ENCODE measurements around the gene ELAVL3.
"Not testable (repeated sequence)": the region's sequence is repeated elsewhere in the genome, so short reads cannot be mapped to it uniquely, and the experiment has no call there.

Gene ELAVL3

GRCh38 chr19:11478167-11479089 is 2.4 kb downstream of the ELAVL3 start:
- peaks cover 46% of the 10 kb centered on the region for H3K27me3 ChIP-seq (ENCODE audit: control insufficient read depth, insufficient read depth, low read length, poor library complexity, severe bottlenecking)
- H3K4me3 ChIP-seq (ENCODE audit: insufficient read depth, low read depth, low read length), result no peak overlapping the region
- no peak overlapping the region for H3K27ac ChIP-seq (ENCODE audit: insufficient read depth, low read depth, low read length, poor library complexity, severe bottlenecking)
- WGBS, 2 experiments, result 81 to 83% methylated on average over 19 of the region's 19 CpGs
- peaks cover 8% of the 10 kb centered on the region for H3K4me1 ChIP-seq (ENCODE audit: control insufficient read depth, insufficient read depth, low read length)
- no peaks in the 10 kb centered on the region for H3K9me3 ChIP-seq (ENCODE audit: control insufficient read depth, low read length)
- H3K36me3 ChIP-seq (ENCODE audit: control insufficient read depth, insufficient read depth, low read length), result no peaks in the 10 kb centered on the region

GRCh38 chr19:11475861-11476260 is 5.0 kb downstream of the ELAVL3 start:
- peaks cover 23% of the 10 kb centered on the region for H3K27me3 ChIP-seq (ENCODE audit: control insufficient read depth, insufficient read depth, low read length, poor library complexity, severe bottlenecking)
- no peak overlapping the region for H3K4me3 ChIP-seq (ENCODE audit: insufficient read depth, low read depth, low read length)
- peaks cover 3% of the 10 kb centered on the region for H3K4me1 ChIP-seq (ENCODE audit: control insufficient read depth, insufficient read depth, low read length)
- 90 to 92% methylated on average over 8 of the region's 8 CpGs for WGBS, 2 experiments
- no peaks in the 10 kb centered on the region for H3K36me3 ChIP-seq (ENCODE audit: control insufficient read depth, insufficient read depth, low read length)
- H3K27ac ChIP-seq (ENCODE audit: insufficient read depth, low read depth, low read length, poor library complexity, severe bottlenecking), result no peak overlapping the region
- H3K9me3 ChIP-seq (ENCODE audit: control insufficient read depth, low read length), result no peaks in the 10 kb centered on the region

DNA sequence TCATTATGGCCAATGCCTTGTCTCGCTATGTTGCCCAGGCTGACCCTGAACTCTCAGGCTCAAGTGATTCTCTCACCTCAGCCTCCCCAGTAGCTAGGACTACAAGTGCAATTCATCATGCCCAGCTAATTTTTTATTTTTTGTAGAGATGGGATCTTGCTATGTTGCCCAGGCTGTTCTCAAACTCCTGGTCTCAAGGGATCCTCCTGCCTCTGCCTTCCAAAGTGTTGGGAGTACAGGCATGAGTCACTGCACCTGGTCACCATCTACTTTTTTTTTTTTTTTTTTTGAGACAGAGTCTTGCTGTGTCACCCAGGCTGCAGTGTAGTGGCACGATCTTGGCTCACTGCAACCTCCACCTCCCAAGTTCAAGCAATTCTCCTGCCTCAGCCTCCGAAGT is 5.5 kb downstream of the ELAVL3 start:
- H3K36me3 ChIP-seq (ENCODE audit: control insufficient read depth, insufficient read depth, low read length); H3K9me3 ChIP-seq (ENCODE audit: control insufficient read depth, low read length); H3K4me3 ChIP-seq (ENCODE audit: insufficient read depth, low read depth, low read length); H3K4me1 ChIP-seq (ENCODE audit: control insufficient read depth, insufficient read depth, low read length); H3K27ac ChIP-seq (ENCODE audit: insufficient read depth, low read depth, low read length, poor library complexity, severe bottlenecking): not testable (repeated sequence)
- 93 to 96% methylated on average over 3 of the region's 3 CpGs for WGBS, 2 experiments
- H3K27me3 ChIP-seq (ENCODE audit: control insufficient read depth, insufficient read depth, low read length, poor library complexity, severe bottlenecking), result peaks cover 18% of the 10 kb centered on the region

DNA sequence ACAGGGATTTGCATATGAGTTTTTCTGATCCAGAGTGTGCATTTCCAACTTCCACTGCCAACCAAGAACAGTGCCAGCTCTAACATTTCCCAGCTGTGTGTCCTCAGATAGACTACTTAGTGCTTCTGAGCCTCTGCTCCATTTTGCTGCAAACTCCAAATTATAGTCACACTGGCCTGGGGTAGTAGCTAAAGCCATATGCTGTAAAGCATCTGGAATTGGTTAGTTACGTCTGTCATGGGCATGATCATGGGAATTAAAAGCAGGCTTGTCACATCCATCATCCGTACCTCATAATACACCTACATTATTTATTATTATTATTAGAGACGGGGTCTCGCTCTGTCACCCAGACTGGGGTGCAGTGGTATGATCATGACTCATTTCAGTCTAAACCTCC is 7.1 kb downstream of the ELAVL3 start:
- Histone ChIP-seq H3K27me3 (ENCODE audit: control insufficient read depth, insufficient read depth, low read length, poor library complexity, severe bottlenecking) (peaks cover 2% of the 10 kb centered on the region), H3K36me3 (ENCODE audit: control insufficient read depth, insufficient read depth, low read length) (no peaks in the 10 kb centered on the region)
- 85 to 90% methylated on average over 3 to 4 of the region's 4 CpGs for WGBS, 2 experiments

GRCh38 chr19:11468266-11468845 is 12.5 kb downstream of the ELAVL3 start:
- H3K9me3 ChIP-seq (ENCODE audit: control insufficient read depth, low read length); H3K36me3 ChIP-seq (ENCODE audit: control insufficient read depth, insufficient read depth, low read length); H3K4me3 ChIP-seq (ENCODE audit: insufficient read depth, low read depth, low read length); H3K27me3 ChIP-seq (ENCODE audit: control insufficient read depth, insufficient read depth, low read length, poor library complexity, severe bottlenecking); H3K27ac ChIP-seq (ENCODE audit: insufficient read depth, low read depth, low read length, poor library complexity, severe bottlenecking); H3K4me1 ChIP-seq (ENCODE audit: control insufficient read depth, insufficient read depth, low read length): not testable (repeated sequence)
- WGBS, 2 experiments, result 90 to 94% methylated on average over 7 to 8 of the region's 8 CpGs

More for the DNA sequence above, 7.1 kb downstream of the ELAVL3 start:
- no peaks in the 10 kb centered on the region for H3K4me1 ChIP-seq (ENCODE audit: control insufficient read depth, insufficient read depth, low read length)
- no peak overlapping the region for H3K27ac ChIP-seq (ENCODE audit: insufficient read depth, low read depth, low read length, poor library complexity, severe bottlenecking)
- no peaks in the 10 kb centered on the region for H3K9me3 ChIP-seq (ENCODE audit: control insufficient read depth, low read length)
- no peak overlapping the region for H3K4me3 ChIP-seq (ENCODE audit: insufficient read depth, low read depth, low read length)

DNA sequence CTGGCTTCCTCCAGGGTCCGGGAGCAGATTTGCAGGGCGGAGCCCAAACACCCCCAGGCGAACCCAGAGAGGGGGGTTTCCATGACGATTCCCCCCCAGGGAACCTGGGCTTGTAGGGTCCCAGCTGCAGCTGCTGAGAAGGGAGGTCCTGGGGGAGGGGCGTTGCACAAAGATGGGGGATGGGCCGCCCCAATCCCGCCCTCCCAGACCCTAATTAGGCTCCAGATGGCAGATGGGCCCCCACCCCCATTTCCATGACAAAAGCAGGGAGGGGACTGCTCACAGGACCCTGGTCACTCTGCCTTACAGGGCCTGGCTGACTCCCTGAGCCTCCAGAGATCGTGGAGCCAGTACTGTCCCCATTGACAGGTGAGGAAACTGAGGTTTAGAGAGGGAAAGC is 15.2 kb downstream of the ELAVL3 start:
- no peak overlapping the region for H3K4me3 ChIP-seq (ENCODE audit: insufficient read depth, low read depth, low read length)
- H3K36me3 ChIP-seq (ENCODE audit: control insufficient read depth, insufficient read depth, low read length), result no peaks in the 10 kb centered on the region
- H3K9me3 ChIP-seq (ENCODE audit: control insufficient read depth, low read length), result no peaks in the 10 kb centered on the region
- no peak overlapping the region for H3K27ac ChIP-seq (ENCODE audit: insufficient read depth, low read depth, low read length, poor library complexity, severe bottlenecking)
- H3K27me3 ChIP-seq (ENCODE audit: control insufficient read depth, insufficient read depth, low read length, poor library complexity, severe bottlenecking), result no peaks in the 10 kb centered on the region
- 31 to 38% methylated on average over 8 of the region's 8 CpGs for WGBS, 2 experiments
- H3K4me1 ChIP-seq (ENCODE audit: control insufficient read depth, insufficient read depth, low read length), result peaks cover 3% of the 10 kb centered on the region

DNA sequence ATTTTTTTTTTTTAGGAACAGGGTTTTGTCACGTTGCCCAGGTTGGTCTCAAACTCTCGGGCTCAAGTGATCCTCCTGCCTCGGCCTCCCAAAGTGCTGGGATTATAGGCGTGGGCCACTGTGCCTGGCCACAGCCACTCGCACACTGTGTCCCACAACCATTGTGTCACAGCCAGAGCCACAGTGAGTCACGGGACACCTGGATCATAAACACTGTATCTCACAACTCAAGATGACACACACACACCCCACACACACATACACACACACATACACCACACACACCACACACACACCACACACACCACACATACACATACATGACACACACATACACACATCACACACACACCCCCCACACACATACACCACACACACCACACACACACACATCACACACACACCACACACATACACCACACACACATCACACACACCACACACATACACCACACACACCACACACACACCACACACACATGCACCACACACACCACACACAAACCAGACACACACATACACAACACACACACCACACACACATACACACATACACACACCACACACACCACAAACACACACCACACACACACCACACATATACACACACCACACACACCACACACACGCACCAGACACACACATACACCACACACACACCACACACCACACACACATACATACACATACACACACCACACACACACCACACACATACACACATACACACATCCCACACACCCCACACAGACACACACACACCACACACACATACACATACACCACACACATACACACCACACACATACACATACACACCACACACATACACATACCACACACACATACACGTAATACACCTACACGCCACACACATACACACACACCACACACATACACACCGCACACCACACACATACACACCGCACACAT is 16.2 kb downstream of the ELAVL3 start:
- no peaks in the 10 kb centered on the region for H3K9me3 ChIP-seq (ENCODE audit: control insufficient read depth, low read length)
- 86% methylated on average over 11 of the region's 11 CpGs for WGBS, 2 experiments
- H3K4me3 ChIP-seq (ENCODE audit: insufficient read depth, low read depth, low read length), result no peak overlapping the region
- H3K27me3 ChIP-seq (ENCODE audit: control insufficient read depth, insufficient read depth, low read length, poor library complexity, severe bottlenecking), result no peaks in the 10 kb centered on the region
- no peak overlapping the region for H3K27ac ChIP-seq (ENCODE audit: insufficient read depth, low read depth, low read length, poor library complexity, severe bottlenecking)
- no peaks in the 10 kb centered on the region for H3K36me3 ChIP-seq (ENCODE audit: control insufficient read depth, insufficient read depth, low read length)
- peaks cover 3% of the 10 kb centered on the region for H3K4me1 ChIP-seq (ENCODE audit: control insufficient read depth, insufficient read depth, low read length)

DNA sequence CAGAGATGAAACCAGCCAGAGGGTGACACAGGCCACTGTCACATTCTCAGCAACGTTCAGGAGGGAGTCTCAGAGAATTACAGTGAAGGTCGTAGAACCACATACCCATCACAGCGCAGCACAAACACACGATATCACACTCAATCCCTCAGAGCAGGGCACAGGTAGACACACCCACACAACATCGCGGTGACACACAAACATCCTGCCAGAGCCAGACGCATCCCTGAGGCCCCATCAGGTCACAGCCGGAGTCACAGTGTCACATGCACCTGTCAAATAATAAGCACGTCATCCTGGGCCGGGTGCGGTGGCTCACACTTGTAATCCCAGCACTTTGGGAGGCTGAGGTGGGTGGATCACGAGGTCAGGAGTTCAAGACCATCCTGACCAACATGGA is 17.5 kb downstream of the ELAVL3 start:
- peaks cover 3% of the 10 kb centered on the region for H3K4me1 ChIP-seq (ENCODE audit: control insufficient read depth, insufficient read depth, low read length)
- 86 to 87% methylated on average over 12 of the region's 12 CpGs for WGBS, 2 experiments
- no peaks in the 10 kb centered on the region for H3K27me3 ChIP-seq (ENCODE audit: control insufficient read depth, insufficient read depth, low read length, poor library complexity, severe bottlenecking)
- no peak overlapping the region for H3K4me3 ChIP-seq (ENCODE audit: insufficient read depth, low read depth, low read length)
- H3K9me3 ChIP-seq (ENCODE audit: control insufficient read depth, low read length), result no peaks in the 10 kb centered on the region
- no peak overlapping the region for H3K27ac ChIP-seq (ENCODE audit: insufficient read depth, low read depth, low read length, poor library complexity, severe bottlenecking)
- H3K36me3 ChIP-seq (ENCODE audit: control insufficient read depth, insufficient read depth, low read length), result no peaks in the 10 kb centered on the region

DNA sequence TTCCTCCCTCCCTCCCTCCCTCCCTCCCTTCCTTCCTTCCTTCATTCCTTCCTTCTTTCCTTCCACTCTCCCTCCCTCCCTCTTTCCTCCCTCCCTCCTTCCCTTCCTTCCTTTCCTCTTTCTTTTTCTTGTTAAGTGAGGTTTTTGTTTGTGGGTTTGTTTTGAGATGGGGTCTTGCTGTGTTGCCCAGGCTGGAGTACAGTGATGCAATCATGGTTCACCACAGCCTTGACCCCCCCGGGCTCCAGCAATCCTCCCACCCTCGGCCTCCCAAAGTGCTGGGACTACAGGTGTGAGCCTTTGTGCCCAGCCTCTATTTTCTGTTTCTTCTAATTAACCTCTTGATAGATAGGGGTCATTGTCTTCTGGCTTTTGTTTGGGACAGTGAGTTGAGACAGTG is 19.4 kb downstream of the ELAVL3 start:
- H3K27me3 ChIP-seq (ENCODE audit: control insufficient read depth, insufficient read depth, low read length, poor library complexity, severe bottlenecking), result no peaks in the 10 kb centered on the region
- no peaks in the 10 kb centered on the region for H3K36me3 ChIP-seq (ENCODE audit: control insufficient read depth, insufficient read depth, low read length)
- no peak overlapping the region for H3K27ac ChIP-seq (ENCODE audit: insufficient read depth, low read depth, low read length, poor library complexity, severe bottlenecking)
- H3K4me1 ChIP-seq (ENCODE audit: control insufficient read depth, insufficient read depth, low read length), result peaks cover 3% of the 10 kb centered on the region
- H3K9me3 ChIP-seq (ENCODE audit: control insufficient read depth, low read length), result no peaks in the 10 kb centered on the region
- no peak overlapping the region for H3K4me3 ChIP-seq (ENCODE audit: insufficient read depth, low read depth, low read length)
- 83 to 84% methylated on average over 2 of the region's 2 CpGs for WGBS, 2 experiments

GRCh38 chr19:11460207-11460606 is 20.6 kb downstream of the ELAVL3 start:
- Histone ChIP-seq H3K4me1 (ENCODE audit: control insufficient read depth, insufficient read depth, low read length) (no peaks in the 10 kb centered on the region), H3K36me3 (ENCODE audit: control insufficient read depth, insufficient read depth, low read length) (no peaks in the 10 kb centered on the region), H3K9me3 (ENCODE audit: control insufficient read depth, low read length) (no peaks in the 10 kb centered on the region), H3K27me3 (ENCODE audit: control insufficient read depth, insufficient read depth, low read length, poor library complexity, severe bottlenecking) (no peaks in the 10 kb centered on the region), H3K27ac (ENCODE audit: insufficient read depth, low read depth, low read length, poor library complexity, severe bottlenecking) (no peak overlapping the region), H3K4me3 (ENCODE audit: insufficient read depth, low read depth, low read length) (no peak overlapping the region)
- WGBS, 2 experiments, result 60 to 63% methylated on average over 4 of the region's 4 CpGs

Data from ectodermal cell (in vitro differentiated cells).